Peyer's patch (tissue), 4 donors: ENCODE results near the gene MEIOC. TPM values are rescaled to one million over a fixed set of nuclear protein-coding genes. Genes with fewer than 3 reads are reported as not detected.
"Not testable (repeated sequence)": the region's sequence is repeated elsewhere in the genome, so short reads cannot be mapped to it uniquely, and the experiment has no call there.

Experiments used
- DNase-seq, 3 donors: peaks; one replicate each; pipeline ENCODE4 v3.0.0-alpha.2; 2017 to 2019
- H3K27ac ChIP-seq, 4 donors: fragments of 200-600 bp; sonication (generic); one replicate each; pipeline ENCODE4 v1.5.1; 2016 to 2019
- H3K27me3 ChIP-seq, 2 donors: fragments of 200-600 bp; sonication (generic); one replicate each; pipeline ENCODE4 v1.5.1; 2019
- H3K36me3 ChIP-seq, 3 donors: fragments of 200-600 bp; sonication (generic); one replicate each; pipeline ENCODE4 v1.5.1; 2016 to 2019
- H3K4me1 ChIP-seq, 4 donors: fragments of 200-600 bp; sonication (generic); one replicate each; pipeline ENCODE4 v1.5.1; 2016 to 2019
- H3K4me3 ChIP-seq, 4 donors: fragments of 200-600 bp; sonication (generic); 1 replicate in 3 of 4; 2 replicates in 1 of 4; pipeline ENCODE4 v1.5.1; 2016 to 2019; ENCODE audit warnings: mild to moderate bottlenecking in 1 of 4
- H3K9me3 ChIP-seq, 4 donors: fragments of 200-600 bp; sonication (generic); one replicate each; pipeline ENCODE4 v1.5.1; 2016 to 2019; ENCODE audit warnings: mild to moderate bottlenecking in 1 of 4
- CTCF ChIP-seq, 6 experiments: fragments of 450-650 bp in 4 of 6; fragments of 200-600 bp in 2 of 6; sonication (generic) in 1 of 6; IDR thresholded peaks; one replicate each; pipeline ENCODE4 v1.5.1; 2017 to 2019; ENCODE audit warnings: antibody characterized with exemption in 6 of 6, mild to moderate bottlenecking in 3 of 6, moderate library complexity in 1 of 6
- POLR2A ChIP-seq, 2 donors: fragments of 450-650 bp; IDR thresholded peaks; one replicate each; pipeline ENCODE4 v1.5.1; 2017; ENCODE audit warnings: antibody characterized with exemption in 2 of 2, mild to moderate bottlenecking in 2 of 2, moderate library complexity in 2 of 2
- total RNA-seq, 4 donors: library from RNA; depleted of rRNA; stranded (reverse); fragments of >200 nt; gene quantifications; one replicate each; pipeline ENCODE4 v1.1.0, GENCODE V29; 2016

Gene MEIOC
- total RNA-seq, 4 donors from 2014 or later, result not detected

GRCh38 chr17:44610871-44611270, 45.4 kb upstream of the MEIOC start:
- Histone ChIP-seq H3K27me3 (no peaks in the 10 kb centered on the region), H3K4me3 (no peak overlapping the region), H3K4me1 (no peaks in the 10 kb centered on the region), H3K27ac (no peak overlapping the region), H3K36me3 (no peaks in the 10 kb centered on the region), H3K9me3 (no peaks in the 10 kb centered on the region)
- TF ChIP-seq CTCF (IDR thresholded peaks at IDR 0.05), result no peak
- TF ChIP-seq POLR2A (IDR thresholded peaks at IDR 0.05), result no peak
- DNase-seq, result no peak

- no peak for TF ChIP-seq POLR2A (IDR thresholded peaks at IDR 0.05)
- no peak for TF ChIP-seq CTCF (IDR thresholded peaks at IDR 0.05)
- H3K9me3 ChIP-seq, result no peaks in the 10 kb centered on the region
- H3K27me3 ChIP-seq, result no peaks in the 10 kb centered on the region
- no peak overlapping the region for H3K27ac ChIP-seq
- no peaks in the 10 kb centered on the region for H3K36me3 ChIP-seq
- no peak for DNase-seq
- H3K4me1 ChIP-seq, result no peaks in the 10 kb centered on the region
- no peak overlapping the region for H3K4me3 ChIP-seq
These were observed 41.4 kb upstream of the MEIOC start for GRCh38 chr17:44614862-44615261.

- DNase-seq, H3K27ac ChIP-seq, H3K4me3 ChIP-seq, H3K4me1 ChIP-seq, H3K36me3 ChIP-seq, H3K27me3 ChIP-seq, H3K9me3 ChIP-seq: not testable (repeated sequence)
These were observed 37.6 kb upstream of the MEIOC start for GRCh38 chr17:44618652-44619051.

- no peaks in the 10 kb centered on the region for H3K36me3 ChIP-seq
- no peak for TF ChIP-seq POLR2A (IDR thresholded peaks at IDR 0.05)
- TF ChIP-seq CTCF (IDR thresholded peaks at IDR 0.05), result no peak
- H3K4me3 ChIP-seq, result no peak overlapping the region
- no peaks in the 10 kb centered on the region for H3K4me1 ChIP-seq
- H3K9me3 ChIP-seq, result no peaks in the 10 kb centered on the region
- H3K27me3 ChIP-seq, result no peaks in the 10 kb centered on the region
- DNase-seq, result no peak
- no peak overlapping the region for H3K27ac ChIP-seq
These were observed 33.1 kb upstream of the MEIOC start for GRCh38 chr17:44623070-44623725.

- no peaks in the 10 kb centered on the region for H3K27me3 ChIP-seq
- no peak for DNase-seq
- no peak overlapping the region for H3K4me3 ChIP-seq
- H3K36me3 ChIP-seq, result no peaks in the 10 kb centered on the region
- no peaks in the 10 kb centered on the region for H3K4me1 ChIP-seq
- no peak for TF ChIP-seq POLR2A (IDR thresholded peaks at IDR 0.05)
- no peak for TF ChIP-seq CTCF (IDR thresholded peaks at IDR 0.05)
- H3K27ac ChIP-seq, result no peak overlapping the region
- no peaks in the 10 kb centered on the region for H3K9me3 ChIP-seq
These were observed 28.6 kb upstream of the MEIOC start for GRCh38 chr17:44627513-44628242.
